ENCODE data around the gene ISLR.
A peak's percentile ranks its signal among the peaks of the same experiment; 100 is the strongest.

ISLR gene

GRCh38 chr15:74173380-74174218 lies at the start of gene ISLR:
TSS of gene ISLR (plus strand) at chr15:74173710. CDS start at chr15:74174859, 1,149 bp downstream.
- Histone ChIP-seq H3K9ac (ENCODE audit: low read depth, low read length) (no peak within 1 kb of the TSS), H3K4me1 (ENCODE audit: insufficient read depth, low read length) (peaks cover 23% of the 10 kb centered on the region), H3K9me3 (ENCODE audit: control insufficient read depth, insufficient read depth, low read length) (no peaks in the 10 kb centered on the region), H3K36me3 (ENCODE audit: insufficient read depth, low read length) (no peaks in the 10 kb centered on the region)

- Histone ChIP-seq H3K9me3 (ENCODE audit: control insufficient read depth, insufficient read depth, low read length) (no peaks in the 10 kb centered on the region), H3K36me3 (ENCODE audit: insufficient read depth, low read length) (no peaks in the 10 kb centered on the region), H3K4me1 (ENCODE audit: insufficient read depth, low read length) (peaks cover 15% of the 10 kb centered on the region; the same call in 1 of the 2 replicates), H3K9ac (ENCODE audit: low read depth, low read length) (no peak overlapping the region)
These were observed 49.3 kb upstream of the ISLR start for GRCh38 chr15:74124196-74124595.

GRCh38 chr15:74124759-74125158 lies 48.8 kb upstream of the ISLR start:
- peaks cover 15% of the 10 kb centered on the region; the same call in 1 of the 2 replicates for H3K4me1 ChIP-seq (ENCODE audit: insufficient read depth, low read length)
- no peak overlapping the region for H3K9ac ChIP-seq (ENCODE audit: low read depth, low read length)
- H3K9me3 ChIP-seq (ENCODE audit: control insufficient read depth, insufficient read depth, low read length): no peaks in the 10 kb centered on the region
- H3K36me3 ChIP-seq (ENCODE audit: insufficient read depth, low read length): no peaks in the 10 kb centered on the region

- Histone ChIP-seq H3K4me1 (ENCODE audit: insufficient read depth, low read length) (peaks cover 13% of the 10 kb centered on the region; the same call in 1 of the 2 replicates), H3K9ac (ENCODE audit: low read depth, low read length) (peak overlapping the region; percentile 57), H3K36me3 (ENCODE audit: insufficient read depth, low read length) (no peaks in the 10 kb centered on the region), H3K9me3 (ENCODE audit: control insufficient read depth, insufficient read depth, low read length) (no peaks in the 10 kb centered on the region; the same call in 1 of the 2 replicates)
These were observed 46.1 kb upstream of the ISLR start for GRCh38 chr15:74127255-74127953.

- H3K36me3 ChIP-seq (ENCODE audit: insufficient read depth, low read length): no peaks in the 10 kb centered on the region
- H3K9me3 ChIP-seq (ENCODE audit: control insufficient read depth, insufficient read depth, low read length): no peaks in the 10 kb centered on the region; the same call in 1 of the 2 replicates
- H3K4me1 ChIP-seq (ENCODE audit: insufficient read depth, low read length): peaks cover 6% of the 10 kb centered on the region; the same call in 1 of the 2 replicates
- H3K9ac ChIP-seq (ENCODE audit: low read depth, low read length): peak overlapping the region; percentile 57
These were observed 45.3 kb upstream of the ISLR start for GRCh38 chr15:74127954-74128784.

GRCh38 chr15:74128785-74129585 lies 44.5 kb upstream of the ISLR start:
- Histone ChIP-seq H3K9ac (ENCODE audit: low read depth, low read length) (peak overlapping the region; percentile 57), H3K36me3 (ENCODE audit: insufficient read depth, low read length) (no peaks in the 10 kb centered on the region), H3K9me3 (ENCODE audit: control insufficient read depth, insufficient read depth, low read length) (no peaks in the 10 kb centered on the region; the same call in 1 of the 2 replicates), H3K4me1 (ENCODE audit: insufficient read depth, low read length) (peaks cover 4% of the 10 kb centered on the region; the same call in 1 of the 2 replicates)

- Histone ChIP-seq H3K9me3 (ENCODE audit: control insufficient read depth, insufficient read depth, low read length) (no peaks in the 10 kb centered on the region; the same call in 1 of the 2 replicates), H3K4me1 (ENCODE audit: insufficient read depth, low read length) (peaks cover 4% of the 10 kb centered on the region; the same call in 1 of the 2 replicates), H3K36me3 (ENCODE audit: insufficient read depth, low read length) (no peaks in the 10 kb centered on the region), H3K9ac (ENCODE audit: low read depth, low read length) (peak overlapping the region; percentile 57)
These were observed 43.8 kb upstream of the ISLR start for GRCh38 chr15:74129586-74130154.

- Histone ChIP-seq H3K9me3 (ENCODE audit: control insufficient read depth, insufficient read depth, low read length) (no peaks in the 10 kb centered on the region; the same call in 1 of the 2 replicates), H3K9ac (ENCODE audit: low read depth, low read length) (peak within 1 kb of the TSS; percentile 57), H3K36me3 (ENCODE audit: insufficient read depth, low read length) (no peaks in the 10 kb centered on the region), H3K4me1 (ENCODE audit: insufficient read depth, low read length) (peaks cover 4% of the 10 kb centered on the region; the same call in 1 of the 2 replicates)
These were observed 43.2 kb upstream of the ISLR start, which contains the start of gene ISLR2 for GRCh38 chr15:74130155-74130848. TSS of gene ISLR2 (plus strand) at chr15:74130586. CDS start at chr15:74132755, 2,169 bp downstream.

- H3K9ac ChIP-seq (ENCODE audit: low read depth, low read length): peak overlapping the region; percentile 29; the same call in 1 of the 2 replicates
- no peaks in the 10 kb centered on the region for H3K36me3 ChIP-seq (ENCODE audit: insufficient read depth, low read length)
- peaks cover 4% of the 10 kb centered on the region; the same call in 1 of the 2 replicates for H3K4me1 ChIP-seq (ENCODE audit: insufficient read depth, low read length)
- no peaks in the 10 kb centered on the region; the same call in 1 of the 2 replicates for H3K9me3 ChIP-seq (ENCODE audit: control insufficient read depth, insufficient read depth, low read length)
These were observed 42.5 kb upstream of the ISLR start for GRCh38 chr15:74130849-74131627.

- Histone ChIP-seq H3K9ac (ENCODE audit: low read depth, low read length) (no peak overlapping the region), H3K36me3 (ENCODE audit: insufficient read depth, low read length) (no peaks in the 10 kb centered on the region), H3K4me1 (ENCODE audit: insufficient read depth, low read length) (peaks cover 4% of the 10 kb centered on the region; the same call in 1 of the 2 replicates), H3K9me3 (ENCODE audit: control insufficient read depth, insufficient read depth, low read length) (no peaks in the 10 kb centered on the region; the same call in 1 of the 2 replicates)
These were observed 41.7 kb upstream of the ISLR start for GRCh38 chr15:74131628-74132413.

Data from ES-I3 (cell line).